Measurements from ENCODE around the gene CSMD2.

DNA sequence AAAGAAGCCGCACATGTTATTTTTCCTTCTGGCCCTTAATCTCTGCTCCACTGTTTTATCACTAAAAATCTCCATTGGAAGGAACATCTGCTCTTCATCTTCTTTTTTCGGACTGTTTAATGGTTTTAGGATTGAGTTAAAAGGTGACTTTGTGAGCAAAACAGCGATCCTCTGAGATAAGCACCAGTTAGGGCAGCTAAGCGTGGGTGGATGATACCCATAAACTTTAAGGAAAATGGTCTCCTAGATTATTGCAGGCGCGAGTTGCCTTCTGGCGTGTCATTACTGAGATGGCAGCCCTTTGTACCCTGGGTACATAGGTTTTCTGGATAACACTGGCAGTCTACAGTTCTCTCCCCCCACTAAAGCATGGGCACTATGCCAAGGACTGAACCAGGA lies 345.1 kb downstream of the CSMD2 start:
- TF ChIP-seq, protein P1, sequence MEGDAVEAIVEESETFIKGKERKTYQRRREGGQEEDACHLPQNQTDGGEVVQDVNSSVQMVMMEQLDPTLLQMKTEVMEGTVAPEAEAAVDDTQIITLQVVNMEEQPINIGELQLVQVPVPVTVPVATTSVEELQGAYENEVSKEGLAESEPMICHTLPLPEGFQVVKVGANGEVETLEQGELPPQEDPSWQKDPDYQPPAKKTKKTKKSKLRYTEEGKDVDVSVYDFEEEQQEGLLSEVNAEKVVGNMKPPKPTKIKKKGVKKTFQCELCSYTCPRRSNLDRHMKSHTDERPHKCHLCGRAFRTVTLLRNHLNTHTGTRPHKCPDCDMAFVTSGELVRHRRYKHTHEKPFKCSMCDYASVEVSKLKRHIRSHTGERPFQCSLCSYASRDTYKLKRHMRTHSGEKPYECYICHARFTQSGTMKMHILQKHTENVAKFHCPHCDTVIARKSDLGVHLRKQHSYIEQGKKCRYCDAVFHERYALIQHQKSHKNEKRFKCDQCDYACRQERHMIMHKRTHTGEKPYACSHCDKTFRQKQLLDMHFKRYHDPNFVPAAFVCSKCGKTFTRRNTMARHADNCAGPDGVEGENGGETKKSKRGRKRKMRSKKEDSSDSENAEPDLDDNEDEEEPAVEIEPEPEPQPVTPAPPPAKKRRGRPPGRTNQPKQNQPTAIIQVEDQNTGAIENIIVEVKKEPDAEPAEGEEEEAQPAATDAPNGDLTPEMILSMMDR (IDR thresholded peaks at IDR 0.05): no peak
- TF ChIP-seq POLR2A (IDR thresholded peaks at IDR 0.05): no peak
- TF ChIP-seq EP300 (IDR thresholded peaks at IDR 0.05): no peak
